Measurements from ENCODE around the gene ITFG2. TPM values are rescaled to one million over a fixed set of nuclear protein-coding genes. Genes with fewer than 3 reads are reported as not detected.

ITFG2 gene
- total and polyA plus RNA-seq, 2 donors (not counting 3 experiments of a cell fraction or from before 2014, with no cell fraction given), result 25.0 to 31.9 TPM

GRCh38 chr12:2826721-2827515, 14.4 kb downstream of the ITFG2 start:
- peaks cover 15 to 35% of the 10 kb centered on the region in 2 experiments for H3K36me3 ChIP-seq (ENCODE audit: control insufficient read depth in 2 of 2, extremely low read depth in 1 of 2, insufficient read depth in 2 of 2, low read length in 2 of 2)
- POLR2A ChIA-PET, result no interaction called here
- H3K4me2 ChIP-seq (ENCODE audit: insufficient read depth, low read length), result no peak overlapping the region
- FAIRE-seq (no peak), DNase-seq (ENCODE audit: low read depth, low spot score) (no peak)
- BruUV-seq (replicated peaks), result no TSS peak
- no peaks in the 10 kb centered on the region for H3K9me1 ChIP-seq (replicated peaks; ENCODE audit: control insufficient read depth, extremely low read depth, insufficient read depth, low read length)
- CTCF ChIA-PET, result interaction anchor here (1.0 kb wide), 1 partner anchor 19 kb away, joined by 4 read pairs; no protein-coding TSS in a partner anchor
- no peaks in the 10 kb centered on the region for H3K27me3 ChIP-seq (ENCODE audit: control insufficient read depth in 2 of 2, insufficient read depth in 2 of 2, low read length in 2 of 2)
- no peak overlapping the region for H3K9ac ChIP-seq (replicated peaks; ENCODE audit: extremely low read depth, insufficient read depth, low read length)
- H3K9me3 ChIP-seq (replicated peaks; ENCODE audit: control insufficient read depth, insufficient read depth, low read length), result no peaks in the 10 kb centered on the region
- dilution Hi-C loops (cut with MboI; ENCODE audit: extremely low pct_ligation_motif_present, low sequenced_read_pairs) (no loop called here), intact Hi-C loops (cut with micrococcal nuclease) (no loop called here)
- H3K79me2 ChIP-seq (ENCODE audit: control insufficient read depth, insufficient read depth, low read length), result no peaks in the 10 kb centered on the region
- H3K4me1 ChIP-seq (ENCODE audit: control insufficient read depth, extremely low read depth, insufficient read depth, low read length), result no peaks in the 10 kb centered on the region
- TF ChIP-seq CTCF (IDR thresholded peaks at IDR 0.05; ENCODE audit: extremely low read depth in 1 of 2, insufficient read depth in 1 of 2, low read depth in 1 of 2, low read length in 2 of 2) (no peak), POLR2AphosphoS5 (IDR thresholded peaks at IDR 0.05; ENCODE audit: insufficient read depth, low read depth, low read length) (no peak), FOS (IDR thresholded peaks at IDR 0.05; ENCODE audit: borderline replicate concordance, insufficient read depth, low read length) (no peak), MYC (IDR thresholded peaks at IDR 0.05; ENCODE audit: low read depth, low read length) (no peak), JUN (IDR thresholded peaks at IDR 0.05; ENCODE audit: borderline replicate concordance, insufficient read depth, insufficient read length, low read depth) (no peak), GATA2 (IDR thresholded peaks at IDR 0.05; ENCODE audit: insufficient read depth, insufficient read length, low read depth, low read length) (no peak), EZH2 (IDR thresholded peaks at IDR 0.05; ENCODE audit: borderline replicate concordance, low read depth, low read length, severe bottlenecking) (no peak), MAX (IDR thresholded peaks at IDR 0.05; ENCODE audit: insufficient read depth, insufficient read length) (no peak), POLR2A (IDR thresholded peaks at IDR 0.05; ENCODE audit: low read depth, low read length) (no peak)
- no peak overlapping the region for H2AFZ ChIP-seq (ENCODE audit: low read depth, low read length)
- no peak overlapping the region for H3K4me3 ChIP-seq (replicated peaks in 1 of 3; ENCODE audit: insufficient read depth in 1 of 3, low read depth in 1 of 3, low read length in 3 of 3)
- H4K20me1 ChIP-seq (replicated peaks; ENCODE audit: control insufficient read depth, extremely low read depth, insufficient read depth, low read length), result no peaks in the 10 kb centered on the region
- H3K27ac ChIP-seq (ENCODE audit: insufficient read depth, low read depth, low read length), result no peak overlapping the region
